Mucosa of gallbladder (tissue), 1 donor: Measurements from ENCODE around the gene UMPS. TPM values are rescaled to one million over a fixed set of nuclear protein-coding genes. Genes with fewer than 3 reads are reported as not detected.
A peak's percentile ranks its signal among the peaks of the same experiment; 100 is the strongest.

Source experiments
- DNase-seq: peaks from one replicate; pipeline ENCODE4 v3.0.0-alpha.2; 2020; ENCODE audit warnings: low spot score
- total RNA-seq: library from RNA; stranded (reverse); gene quantifications from one replicate; pipeline ENCODE4 v1.2.1, GENCODE V29; 2021
- donor health status: DM: no; HTN: no; CAD: no.

The UMPS gene
- total RNA-seq, 1 donor from 2014 or later: 27.9 TPM

GRCh38 chr3:124763206-124763605 is 33.0 kb downstream of the UMPS start:
- DNase-seq: no peak

GRCh38 chr3:124763644-124764358 is 33.5 kb downstream of the UMPS start:
- DNase-seq: no peak

GRCh38 chr3:124764746-124765145 is 34.5 kb downstream of the UMPS start:
- no peak for DNase-seq

GRCh38 chr3:124765197-124765840 is 35.1 kb downstream of the UMPS start:
- DNase-seq: no peak

- no peak for DNase-seq
Measured at GRCh38 chr3:124766113-124767095, 36.2 kb downstream of the UMPS start.

- DNase-seq: no peak
Measured at GRCh38 chr3:124767264-124767663, 37.0 kb downstream of the UMPS start.

GRCh38 chr3:124767691-124768090 is 37.4 kb downstream of the UMPS start:
- no peak for DNase-seq

GRCh38 chr3:124768812-124769211 is 38.6 kb downstream of the UMPS start:
- DNase-seq: no peak

GRCh38 chr3:124769462-124769861 is 39.2 kb downstream of the UMPS start:
- no peak for DNase-seq

- DNase-seq: no peak
Measured at GRCh38 chr3:124770336-124771082, 40.3 kb downstream of the UMPS start.

GRCh38 chr3:124771083-124771445 is 40.8 kb downstream of the UMPS start:
- no peak for DNase-seq

- DNase-seq: peak; percentile 40
Measured at GRCh38 chr3:124772081-124772831, 42.0 kb downstream of the UMPS start.

- no peak for DNase-seq
Measured at GRCh38 chr3:124773351-124774326, 43.4 kb downstream of the UMPS start.

- DNase-seq: peak; percentile 50
Measured at GRCh38 chr3:124774327-124774718, 44.1 kb downstream of the UMPS start.

GRCh38 chr3:124774841-124775402 is 44.7 kb downstream of the UMPS start:
- no peak for DNase-seq

GRCh38 chr3:124775877-124776276 is 45.6 kb downstream of the UMPS start:
- DNase-seq: no peak

- no peak for DNase-seq
Measured at GRCh38 chr3:124776856-124777255, 46.6 kb downstream of the UMPS start.

GRCh38 chr3:124777762-124778470 is 47.7 kb downstream of the UMPS start:
- DNase-seq: no peak

- no peak for DNase-seq
Measured at GRCh38 chr3:124779116-124779515, 48.9 kb downstream of the UMPS start.
